Transverse colon (tissue), 3 donors: ENCODE data around the gene GAB3.

Experiments used
- CTCF ChIP-seq, 5 experiments: fragments of 200-600 bp in 3 of 5; fragments of 450-650 bp in 2 of 5; sonication (generic) in 3 of 5; IDR thresholded peaks; 1 replicate in 2 of 5; 2 replicates in 3 of 5; pipeline ENCODE4 v1.5.1; 2016 to 2017; ENCODE audit warnings: antibody characterized with exemption in 5 of 5, inconsistent platforms in 3 of 5, mild to moderate bottlenecking in 2 of 5, moderate library complexity in 1 of 5
- POLR2A ChIP-seq: fragments of 450-650 bp; IDR thresholded peaks from one replicate; pipeline ENCODE4 v1.6.1; 2016; ENCODE audit warnings: antibody characterized with exemption, mild to moderate bottlenecking, moderate library complexity

GRCh38 chrX:154698630-154699248 is 52.1 kb downstream of the GAB3 start:
- no peak for TF ChIP-seq CTCF (IDR thresholded peaks at IDR 0.05)
- no peak for TF ChIP-seq POLR2A
